Measurements from ENCODE around the gene DUS2.
A peak's percentile ranks its signal among the peaks of the same experiment; 100 is the strongest.

Gene DUS2

DNA sequence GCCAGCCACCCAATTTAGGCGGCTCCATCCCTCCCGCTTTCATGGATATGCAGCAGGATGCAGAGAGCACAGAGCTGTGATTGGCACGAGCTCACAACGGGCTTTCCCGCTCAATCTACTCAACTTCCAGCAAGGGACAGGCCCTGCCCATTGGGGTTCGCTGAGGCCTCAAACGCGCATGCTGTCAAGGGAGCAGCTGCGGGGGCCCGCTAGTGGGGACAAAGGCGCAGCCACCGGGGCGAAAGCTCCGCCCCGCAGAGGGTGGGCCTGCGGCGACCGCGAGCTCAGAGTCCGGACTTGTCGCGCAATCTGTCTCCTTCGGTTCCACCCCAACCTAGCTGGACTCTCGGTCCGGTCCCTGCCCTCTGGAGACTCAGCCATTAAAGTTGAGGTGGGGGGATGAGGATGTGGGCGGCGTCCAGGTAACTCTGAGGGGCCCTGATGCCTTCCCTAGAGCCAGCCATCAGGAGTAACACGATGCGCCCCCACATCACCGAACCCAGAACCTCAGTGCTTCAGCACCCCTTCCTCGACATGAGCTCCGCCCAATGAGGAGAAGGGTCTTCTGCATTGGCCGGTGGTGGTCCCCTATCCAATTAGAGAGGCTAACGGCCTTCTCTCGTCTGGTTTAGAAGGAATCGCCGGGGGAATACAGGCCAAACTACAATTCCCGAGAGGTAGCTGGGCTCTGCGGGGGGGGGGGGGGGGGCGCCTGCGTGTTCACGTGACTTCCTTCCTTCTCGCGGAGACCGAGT, 61.6 kb downstream of the DUS2 start:
- TF ChIP-seq EZH2 (IDR thresholded peaks at IDR 0.05; ENCODE audit: borderline replicate concordance, low read depth, low read length, severe bottlenecking), result no peak
- TF ChIP-seq, protein P1, sequence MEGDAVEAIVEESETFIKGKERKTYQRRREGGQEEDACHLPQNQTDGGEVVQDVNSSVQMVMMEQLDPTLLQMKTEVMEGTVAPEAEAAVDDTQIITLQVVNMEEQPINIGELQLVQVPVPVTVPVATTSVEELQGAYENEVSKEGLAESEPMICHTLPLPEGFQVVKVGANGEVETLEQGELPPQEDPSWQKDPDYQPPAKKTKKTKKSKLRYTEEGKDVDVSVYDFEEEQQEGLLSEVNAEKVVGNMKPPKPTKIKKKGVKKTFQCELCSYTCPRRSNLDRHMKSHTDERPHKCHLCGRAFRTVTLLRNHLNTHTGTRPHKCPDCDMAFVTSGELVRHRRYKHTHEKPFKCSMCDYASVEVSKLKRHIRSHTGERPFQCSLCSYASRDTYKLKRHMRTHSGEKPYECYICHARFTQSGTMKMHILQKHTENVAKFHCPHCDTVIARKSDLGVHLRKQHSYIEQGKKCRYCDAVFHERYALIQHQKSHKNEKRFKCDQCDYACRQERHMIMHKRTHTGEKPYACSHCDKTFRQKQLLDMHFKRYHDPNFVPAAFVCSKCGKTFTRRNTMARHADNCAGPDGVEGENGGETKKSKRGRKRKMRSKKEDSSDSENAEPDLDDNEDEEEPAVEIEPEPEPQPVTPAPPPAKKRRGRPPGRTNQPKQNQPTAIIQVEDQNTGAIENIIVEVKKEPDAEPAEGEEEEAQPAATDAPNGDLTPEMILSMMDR (IDR thresholded peaks at IDR 0.05; ENCODE audit: borderline replicate concordance, extremely low read depth, low read length, poor library complexity, severe bottlenecking), result peak; percentile 51
- DNase-seq, result peak; percentile 94
- H2AFZ ChIP-seq (ENCODE audit: low read depth, low read length), result peak overlapping the region; percentile 100

DNA sequence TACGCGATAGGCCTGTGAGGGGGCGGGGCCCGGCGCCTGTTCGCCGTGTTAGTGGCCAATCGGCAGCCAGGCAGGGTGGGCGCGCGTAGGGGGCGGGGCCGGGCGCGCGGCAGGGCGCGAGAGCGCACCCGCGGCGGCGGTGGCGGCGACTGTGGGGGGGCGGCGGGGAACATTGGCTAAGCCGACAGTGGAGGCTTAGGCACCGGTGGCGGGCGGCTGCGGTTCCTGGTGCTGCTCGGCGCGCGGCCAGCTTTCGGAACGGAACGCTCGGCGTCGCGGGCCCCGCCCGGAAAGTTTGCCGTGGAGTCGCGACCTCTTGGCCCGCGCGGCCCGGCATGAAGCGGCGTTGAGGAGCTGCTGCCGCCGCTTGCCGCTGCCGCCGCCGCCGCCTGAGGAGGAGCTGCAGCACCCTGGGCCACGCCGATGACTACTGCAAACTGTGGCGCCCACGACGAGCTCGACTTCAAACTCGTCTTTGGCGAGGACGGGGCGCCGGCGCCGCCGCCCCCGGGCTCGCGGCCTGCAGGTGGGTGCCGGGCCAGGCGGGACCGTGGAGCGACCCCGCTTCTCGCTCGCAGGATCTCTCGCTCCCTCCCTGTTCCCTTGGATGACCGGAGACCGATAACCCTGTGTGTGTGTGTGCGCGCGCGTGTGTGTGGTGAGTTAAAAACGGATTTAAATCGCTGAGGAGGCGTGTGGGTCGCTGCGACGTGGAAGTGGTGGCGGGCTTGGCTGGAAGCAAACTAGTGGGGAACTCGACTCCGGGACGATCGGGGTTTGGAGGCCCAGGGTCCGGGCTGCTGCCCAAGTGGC, 62.4 kb downstream of the DUS2 start, which contains the start of gene NFATC3:
NFATC3 (plus strand) TSS at position 112 of the 813 bp plus-strand sequence; CDS start at position 424, 312 bp downstream.
- no peak for TF ChIP-seq EZH2 (IDR thresholded peaks at IDR 0.05; ENCODE audit: borderline replicate concordance, low read depth, low read length, severe bottlenecking)
- TF ChIP-seq, protein P1 (IDR thresholded peaks at IDR 0.05; ENCODE audit: borderline replicate concordance, extremely low read depth, low read length, poor library complexity, severe bottlenecking), result peak; percentile 13
- Histone ChIP-seq H3K36me3 (ENCODE audit: insufficient read depth, low read length) (no peaks in the 10 kb centered on the region), H3K4me3 (ENCODE audit: low read depth in 1 of 2, low read length in 2 of 2) (peak within 1 kb of the TSS; percentile 98), H3K4me1 (ENCODE audit: insufficient read depth, low read length) (peaks cover 55% of the 10 kb centered on the region), H2AFZ (ENCODE audit: low read depth, low read length) (peak within 1 kb of the TSS; percentile 100), H3K4me2 (ENCODE audit: insufficient read depth, low read length) (peak within 1 kb of the TSS; percentile 96), H3K27ac (ENCODE audit: low read length) (peak within 1 kb of the TSS; percentile 100), H3K9me3 (ENCODE audit: insufficient read depth, low read length, severe bottlenecking) (no peaks in the 10 kb centered on the region), H3K27me3 (ENCODE audit: insufficient read depth, low read length, poor library complexity) (no peaks in the 10 kb centered on the region), H3K9ac (ENCODE audit: low read depth, low read length) (peak within 1 kb of the TSS; percentile 97), H4K20me1 (ENCODE audit: insufficient read depth, low read length) (peaks cover 35% of the 10 kb centered on the region; the same call in 1 of the 2 replicates), H3K79me2 (ENCODE audit: insufficient read depth, low read length) (peaks cover 51% of the 10 kb centered on the region)
- DNase-seq, result peak; percentile 99
- peak; percentile 71 for ATAC-seq (ENCODE audit: insufficient read depth, low read depth)

More for the DNA sequence above, 61.6 kb downstream of the DUS2 start:
- Histone ChIP-seq H3K27me3 (ENCODE audit: insufficient read depth, low read length, poor library complexity) (no peaks in the 10 kb centered on the region), H3K4me2 (ENCODE audit: insufficient read depth, low read length) (peak overlapping the region; percentile 96), H3K4me1 (ENCODE audit: insufficient read depth, low read length) (peaks cover 55% of the 10 kb centered on the region), H3K79me2 (ENCODE audit: insufficient read depth, low read length) (peaks cover 43% of the 10 kb centered on the region), H3K9ac (ENCODE audit: low read depth, low read length) (peak overlapping the region; percentile 97), H4K20me1 (ENCODE audit: insufficient read depth, low read length) (peaks cover 29% of the 10 kb centered on the region; the same call in 1 of the 2 replicates), H3K27ac (ENCODE audit: low read length) (peak overlapping the region; percentile 100), H3K36me3 (ENCODE audit: insufficient read depth, low read length) (no peaks in the 10 kb centered on the region), H3K9me3 (ENCODE audit: insufficient read depth, low read length, severe bottlenecking) (no peaks in the 10 kb centered on the region), H3K4me3 (ENCODE audit: low read depth in 1 of 2, low read length in 2 of 2) (peak overlapping the region; percentile 67 to 98)
- ATAC-seq (ENCODE audit: insufficient read depth, low read depth), result peak; percentile 69

DNA sequence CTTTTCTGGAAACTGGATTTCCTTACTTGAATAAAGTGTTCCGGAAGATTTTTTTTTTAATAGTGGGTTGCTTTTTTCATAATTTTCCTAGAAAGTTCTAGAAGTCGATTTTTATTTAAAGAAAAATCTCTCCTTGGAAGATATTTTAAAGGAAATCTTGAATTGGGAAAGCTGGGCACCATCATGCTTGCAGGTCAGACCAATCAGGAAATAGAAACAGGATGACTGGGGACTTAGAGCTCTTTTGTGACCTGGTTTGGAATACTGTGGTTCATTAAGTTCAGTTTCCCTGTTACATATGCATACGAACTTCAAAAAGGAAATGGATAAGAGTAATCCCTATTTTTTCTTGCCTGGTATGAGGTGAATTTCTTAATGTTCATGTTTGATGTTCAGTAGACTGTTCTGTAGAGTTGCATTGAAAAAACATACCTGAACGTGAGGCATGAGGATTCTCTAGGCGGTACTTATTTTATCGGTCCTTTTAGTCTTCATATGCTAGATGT, 63.3 kb downstream of the DUS2 start:
- H2AFZ ChIP-seq (ENCODE audit: low read depth, low read length), result no peak overlapping the region; the same call in 1 of the 2 replicates
- H4K20me1 ChIP-seq (ENCODE audit: insufficient read depth, low read length), result peaks cover 39% of the 10 kb centered on the region; the same call in 1 of the 2 replicates
- no peak for DNase-seq
- H3K9me3 ChIP-seq (ENCODE audit: insufficient read depth, low read length, severe bottlenecking), result no peaks in the 10 kb centered on the region
- TF ChIP-seq, protein P1 (IDR thresholded peaks at IDR 0.05; ENCODE audit: borderline replicate concordance, extremely low read depth, low read length, poor library complexity, severe bottlenecking), result no peak
- TF ChIP-seq EZH2 (IDR thresholded peaks at IDR 0.05; ENCODE audit: borderline replicate concordance, low read depth, low read length, severe bottlenecking), result no peak
- peak overlapping the region; percentile 93 for H3K4me2 ChIP-seq (ENCODE audit: insufficient read depth, low read length)
- H3K4me1 ChIP-seq (ENCODE audit: insufficient read depth, low read length), result peaks cover 60% of the 10 kb centered on the region
- no peaks in the 10 kb centered on the region for H3K27me3 ChIP-seq (ENCODE audit: insufficient read depth, low read length, poor library complexity)
- H3K36me3 ChIP-seq (ENCODE audit: insufficient read depth, low read length), result no peaks in the 10 kb centered on the region
- ATAC-seq (ENCODE audit: insufficient read depth, low read depth), result no peak
- peak overlapping the region; percentile 91 for H3K27ac ChIP-seq (ENCODE audit: low read length)
- H3K79me2 ChIP-seq (ENCODE audit: insufficient read depth, low read length), result peaks cover 60% of the 10 kb centered on the region
- H3K9ac ChIP-seq (ENCODE audit: low read depth, low read length), result peak overlapping the region; percentile 97
- H3K4me3 ChIP-seq (ENCODE audit: low read depth in 1 of 2, low read length in 2 of 2), result peak overlapping the region; percentile 98
